ENCODE measurements around the gene TLR9.

The TLR9 gene

DNA sequence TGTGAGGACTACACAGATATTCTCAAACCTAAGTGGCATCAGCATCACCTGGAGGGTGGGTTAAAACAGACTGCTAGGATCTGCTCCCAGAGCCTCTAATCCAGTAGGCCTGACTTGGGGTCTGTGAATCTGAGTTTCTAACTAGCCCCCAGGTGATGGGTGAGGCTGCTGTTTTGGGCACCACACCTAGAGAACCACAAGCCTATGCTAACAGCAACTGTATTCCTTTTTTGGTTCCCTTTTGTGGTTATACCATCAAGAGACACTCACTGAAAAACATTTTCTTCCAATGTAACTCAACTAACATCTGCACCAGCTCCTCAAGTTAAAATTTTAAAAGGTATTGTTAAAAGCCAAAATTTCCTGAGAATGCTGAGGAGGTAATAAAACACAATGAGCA is 37.0 kb upstream of the TLR9 start:
- peaks cover 8% of the 10 kb centered on the region for H3K4me1 ChIP-seq (ENCODE audit: insufficient read depth, low read length)
- DNase-seq (no peak), ATAC-seq (ENCODE audit: insufficient read depth, low read depth) (no peak)
- no peak overlapping the region for H3K4me3 ChIP-seq (ENCODE audit: low read depth in 1 of 2, low read length in 2 of 2)
- no peak overlapping the region for H2AFZ ChIP-seq (ENCODE audit: low read depth, low read length)
- peaks cover 51% of the 10 kb centered on the region; the same call in 1 of the 2 replicates for H4K20me1 ChIP-seq (ENCODE audit: insufficient read depth, low read length)
- no peak overlapping the region for H3K4me2 ChIP-seq (ENCODE audit: insufficient read depth, low read length)
- H3K36me3 ChIP-seq (ENCODE audit: insufficient read depth, low read length) = peaks cover 97% of the 10 kb centered on the region
- H3K27me3 ChIP-seq (ENCODE audit: insufficient read depth, low read length, poor library complexity) = no peaks in the 10 kb centered on the region
- no peak for TF ChIP-seq EZH2 (IDR thresholded peaks at IDR 0.05; ENCODE audit: borderline replicate concordance, low read depth, low read length, severe bottlenecking)
- TF ChIP-seq, protein P1, sequence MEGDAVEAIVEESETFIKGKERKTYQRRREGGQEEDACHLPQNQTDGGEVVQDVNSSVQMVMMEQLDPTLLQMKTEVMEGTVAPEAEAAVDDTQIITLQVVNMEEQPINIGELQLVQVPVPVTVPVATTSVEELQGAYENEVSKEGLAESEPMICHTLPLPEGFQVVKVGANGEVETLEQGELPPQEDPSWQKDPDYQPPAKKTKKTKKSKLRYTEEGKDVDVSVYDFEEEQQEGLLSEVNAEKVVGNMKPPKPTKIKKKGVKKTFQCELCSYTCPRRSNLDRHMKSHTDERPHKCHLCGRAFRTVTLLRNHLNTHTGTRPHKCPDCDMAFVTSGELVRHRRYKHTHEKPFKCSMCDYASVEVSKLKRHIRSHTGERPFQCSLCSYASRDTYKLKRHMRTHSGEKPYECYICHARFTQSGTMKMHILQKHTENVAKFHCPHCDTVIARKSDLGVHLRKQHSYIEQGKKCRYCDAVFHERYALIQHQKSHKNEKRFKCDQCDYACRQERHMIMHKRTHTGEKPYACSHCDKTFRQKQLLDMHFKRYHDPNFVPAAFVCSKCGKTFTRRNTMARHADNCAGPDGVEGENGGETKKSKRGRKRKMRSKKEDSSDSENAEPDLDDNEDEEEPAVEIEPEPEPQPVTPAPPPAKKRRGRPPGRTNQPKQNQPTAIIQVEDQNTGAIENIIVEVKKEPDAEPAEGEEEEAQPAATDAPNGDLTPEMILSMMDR (IDR thresholded peaks at IDR 0.05; ENCODE audit: borderline replicate concordance, extremely low read depth, low read length, poor library complexity, severe bottlenecking) = no peak
- no peak overlapping the region for H3K9ac ChIP-seq (ENCODE audit: low read depth, low read length)
- H3K9me3 ChIP-seq (ENCODE audit: insufficient read depth, low read length, severe bottlenecking) = no peaks in the 10 kb centered on the region
- H3K79me2 ChIP-seq (ENCODE audit: insufficient read depth, low read length) = peaks cover 80% of the 10 kb centered on the region
- no peak overlapping the region for H3K27ac ChIP-seq (ENCODE audit: low read length)

DNA sequence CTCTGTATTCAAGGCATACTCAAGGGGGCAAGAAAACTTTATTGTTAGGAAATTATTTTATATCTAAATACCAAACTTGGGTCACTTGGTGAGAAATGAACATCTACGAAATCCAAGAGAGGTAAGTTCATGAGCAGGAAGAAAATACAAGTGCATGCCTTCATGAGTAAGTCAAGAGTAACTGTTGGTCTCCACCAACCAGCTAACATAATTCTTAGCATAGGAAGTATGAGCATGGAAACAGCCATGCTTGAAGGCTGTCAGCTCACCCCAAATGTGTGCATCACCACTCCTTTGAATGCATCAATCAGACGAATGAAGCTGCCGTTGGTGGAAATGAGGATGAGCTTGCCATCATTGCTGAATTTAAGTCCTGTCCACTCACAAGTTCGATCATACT is 34.0 kb upstream of the TLR9 start:
- Histone ChIP-seq H3K4me2 (ENCODE audit: insufficient read depth, low read length) (no peak overlapping the region), H3K9me3 (ENCODE audit: insufficient read depth, low read length, severe bottlenecking) (no peaks in the 10 kb centered on the region), H3K4me3 (ENCODE audit: low read depth in 1 of 2, low read length in 2 of 2) (no peak overlapping the region), H3K79me2 (ENCODE audit: insufficient read depth, low read length) (peaks cover 78% of the 10 kb centered on the region), H3K27ac (ENCODE audit: low read length) (no peak overlapping the region), H2AFZ (ENCODE audit: low read depth, low read length) (no peak overlapping the region), H3K27me3 (ENCODE audit: insufficient read depth, low read length, poor library complexity) (no peaks in the 10 kb centered on the region), H3K9ac (ENCODE audit: low read depth, low read length) (no peak overlapping the region), H4K20me1 (ENCODE audit: insufficient read depth, low read length) (peaks cover 52% of the 10 kb centered on the region; the same call in 1 of the 2 replicates), H3K36me3 (ENCODE audit: insufficient read depth, low read length) (peaks cover 98% of the 10 kb centered on the region), H3K4me1 (ENCODE audit: insufficient read depth, low read length) (peaks cover 38% of the 10 kb centered on the region)
- ATAC-seq (ENCODE audit: insufficient read depth, low read depth) (no peak), DNase-seq (no peak)
- TF ChIP-seq, protein P1 (IDR thresholded peaks at IDR 0.05; ENCODE audit: borderline replicate concordance, extremely low read depth, low read length, poor library complexity, severe bottlenecking) = no peak
- TF ChIP-seq EZH2 (IDR thresholded peaks at IDR 0.05; ENCODE audit: borderline replicate concordance, low read depth, low read length, severe bottlenecking) = no peak

DNA sequence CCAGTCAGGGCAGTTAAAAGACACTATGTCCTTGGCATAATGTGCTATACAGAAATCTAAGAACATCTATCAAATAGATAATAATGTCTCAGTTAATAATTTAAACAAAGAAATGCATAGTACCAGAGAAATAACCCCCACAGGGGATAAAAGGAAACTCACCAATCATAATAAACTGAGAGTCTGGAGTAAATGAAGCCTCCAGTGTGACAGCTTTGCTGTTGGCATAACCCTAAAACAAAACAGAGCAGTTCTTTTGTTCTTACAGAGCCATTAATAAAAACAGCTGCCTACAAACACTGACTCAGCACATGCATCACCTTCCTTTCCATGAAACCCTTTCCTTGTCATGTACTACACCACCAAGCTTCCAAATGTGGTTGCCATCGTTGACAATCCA is 33.6 kb upstream of the TLR9 start:
- H3K4me1 ChIP-seq (ENCODE audit: insufficient read depth, low read length) = peaks cover 43% of the 10 kb centered on the region
- H3K79me2 ChIP-seq (ENCODE audit: insufficient read depth, low read length) = peaks cover 74% of the 10 kb centered on the region
- TF ChIP-seq EZH2 (IDR thresholded peaks at IDR 0.05; ENCODE audit: borderline replicate concordance, low read depth, low read length, severe bottlenecking) = no peak
- H3K27me3 ChIP-seq (ENCODE audit: insufficient read depth, low read length, poor library complexity) = no peaks in the 10 kb centered on the region
- DNase-seq = no peak
- no peak overlapping the region for H3K9ac ChIP-seq (ENCODE audit: low read depth, low read length)
- no peak overlapping the region for H3K4me3 ChIP-seq (ENCODE audit: low read depth in 1 of 2, low read length in 2 of 2)
- peaks cover 52% of the 10 kb centered on the region for H4K20me1 ChIP-seq (ENCODE audit: insufficient read depth, low read length)
- H3K36me3 ChIP-seq (ENCODE audit: insufficient read depth, low read length) = peaks cover 98% of the 10 kb centered on the region
- no peak for ATAC-seq (ENCODE audit: insufficient read depth, low read depth)
- no peak overlapping the region for H2AFZ ChIP-seq (ENCODE audit: low read depth, low read length)
- H3K9me3 ChIP-seq (ENCODE audit: insufficient read depth, low read length, severe bottlenecking) = no peaks in the 10 kb centered on the region
- H3K27ac ChIP-seq (ENCODE audit: low read length) = no peak overlapping the region
- no peak overlapping the region for H3K4me2 ChIP-seq (ENCODE audit: insufficient read depth, low read length)

DNA sequence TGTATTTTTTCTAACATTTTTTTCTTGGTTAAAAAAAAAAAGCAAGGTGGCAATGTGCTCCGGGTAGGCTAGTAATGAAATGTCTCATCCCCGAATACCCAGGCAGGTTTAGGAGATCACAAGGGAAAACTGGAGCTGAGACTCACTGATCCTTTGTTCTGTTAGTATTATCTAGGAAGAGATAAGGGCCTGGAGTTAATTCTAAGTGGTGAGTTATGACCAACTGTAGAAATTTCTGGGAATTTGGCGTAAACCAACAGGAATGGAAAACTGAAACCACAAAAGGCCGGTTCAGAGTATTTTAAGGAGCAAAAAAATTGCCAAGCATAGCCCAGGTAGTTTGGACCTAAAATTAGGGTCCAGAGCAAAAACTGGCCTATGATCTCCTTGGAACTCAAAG is 32.5 kb upstream of the TLR9 start:
- H3K4me3 ChIP-seq (ENCODE audit: low read depth in 1 of 2, low read length in 2 of 2) = no peak overlapping the region
- no peak for DNase-seq
- H3K9me3 ChIP-seq (ENCODE audit: insufficient read depth, low read length, severe bottlenecking) = no peaks in the 10 kb centered on the region
- no peak overlapping the region for H3K9ac ChIP-seq (ENCODE audit: low read depth, low read length)
- H3K27me3 ChIP-seq (ENCODE audit: insufficient read depth, low read length, poor library complexity) = no peaks in the 10 kb centered on the region
- ATAC-seq (ENCODE audit: insufficient read depth, low read depth) = no peak
- H4K20me1 ChIP-seq (ENCODE audit: insufficient read depth, low read length) = peaks cover 47% of the 10 kb centered on the region
- H3K27ac ChIP-seq (ENCODE audit: low read length) = no peak overlapping the region
- peaks cover 54% of the 10 kb centered on the region for H3K4me1 ChIP-seq (ENCODE audit: insufficient read depth, low read length)
- H3K4me2 ChIP-seq (ENCODE audit: insufficient read depth, low read length) = no peak overlapping the region
- peaks cover 62% of the 10 kb centered on the region for H3K79me2 ChIP-seq (ENCODE audit: insufficient read depth, low read length)
- H3K36me3 ChIP-seq (ENCODE audit: insufficient read depth, low read length) = peaks cover 95% of the 10 kb centered on the region
- H2AFZ ChIP-seq (ENCODE audit: low read depth, low read length) = no peak overlapping the region
- no peak for TF ChIP-seq EZH2 (IDR thresholded peaks at IDR 0.05; ENCODE audit: borderline replicate concordance, low read depth, low read length, severe bottlenecking)
- TF ChIP-seq, protein P1 (IDR thresholded peaks at IDR 0.05; ENCODE audit: borderline replicate concordance, extremely low read depth, low read length, poor library complexity, severe bottlenecking) = no peak

Measured in DND-41 (cell line).